Pancreas (tissue), 10 donors: ENCODE results near the gene ANTXR1. TPM values are rescaled to one million over a fixed set of nuclear protein-coding genes. Genes with fewer than 3 reads are reported as not detected.

Source experiments
- ATAC-seq, 4 donors: fragments of 200-7000 bp; cut with Tn5 transposase; one replicate each; pipeline versions ENCODE4 v1.8.0 to v1.9.1; 2020; ENCODE audit warnings: mild to moderate bottlenecking in 4 of 4, moderate library complexity in 4 of 4
- DNase-seq, 6 donors: peaks; one replicate each; pipeline ENCODE4 v3.0.0-alpha.2; 2020
- FAIRE-seq: peaks from 2 replicates; lab custom pipeline; 2012; peaks lifted over from hg19 to GRCh38; lab: Jason Lieb, UNC
- H3K27ac ChIP-seq, 4 donors: fragments of 200-600 bp; sonication (generic); 1 replicate in 3 of 4; 2 replicates in 1 of 4; pipeline versions ENCODE4 v1.5.0 to v1.8.0; 2020
- H3K27me3 ChIP-seq, 4 donors: fragments of 200-600 bp; one replicate each; pipeline ENCODE4 v1.8.0; 2021
- H3K36me3 ChIP-seq, 3 donors: fragments of 200-600 bp; sonication (generic) in 1 of 3; one replicate each; pipeline versions ENCODE4 v1.5.0 to v1.8.0; 2020 to 2021
- H3K4me1 ChIP-seq, 3 donors: fragments of 200-600 bp; one replicate each; pipeline ENCODE4 v1.8.0; 2021
- H3K4me3 ChIP-seq, 4 donors: fragments of 200-600 bp; sonication (generic) in 2 of 4; one replicate each; pipeline versions ENCODE4 v1.5.0 to v1.8.0; 2020 to 2021
- H3K9me3 ChIP-seq, 4 donors: fragments of 200-600 bp; one replicate each; pipeline ENCODE4 v1.8.0; 2021
- CTCF ChIP-seq, 4 donors: fragments of 200-600 bp; sonication (generic) in 3 of 4; IDR thresholded peaks; one replicate each; pipeline versions ENCODE4 v1.5.0 to v1.8.0; 2021; ENCODE audit warnings: antibody characterized with exemption in 4 of 4
- WGBS, 2 donors: extraction: QIAGEN DNeasy Blood & Tissue Kit; methylation state at CpG; one replicate each; pipeline ENCODE4 v1.1.7; 2013; 5-methylcytosine and 5-hydroxymethylcytosine counted together
- intact Hi-C, 3 donors: fragments of 100-400 bp; cut with DNase I; formaldehyde crosslinking; loops; one replicate each; pipeline versions ENCODE4 v1.11.1 to v1.14.2; 2022
- polyA plus RNA-seq, 2 donors: library from polyadenylated mRNA; stranded (reverse); fragments of 200-250 nt; gene quantifications; one replicate each; pipeline ENCODE4 v1.2.3, GENCODE V29; 2013
- total RNA-seq, 6 donors: library from RNA; stranded (reverse); fragmentation: NEBNext Ultra II Directional in 4 of 6; extraction: Animal tissue kit (Norgen Biotek cat#: 25700) in 4 of 6; gene quantifications; one replicate each; pipeline versions ENCODE4 v1.2.1 to v1.2.4, GENCODE V29; 2021 to 2023
- donor health status: healthy with polysubstance abuse.
- donor health status: DM: no; HTN: no; CAD: no; lungs with moderate emphysema.
- donor health status: DM: no; HTN: no; CAD: no.
- donor health status: control.
- donor health status: control.
- donor health status: Bipolar disorder and iron deficiency.
- donor health status: DM: yes; HTN: yes; CAD: no.
- donor health status: DM: no; HTN: no; CAD: no.
- donor health status: DM: no; HTN: no; CAD: no.
- donor health status: DM: yes; HTN: yes; CAD: no.

Gene ANTXR1
- total and polyA plus RNA-seq, 8 donors = 1.7 to 23.4 (median 2.5) TPM

DNA sequence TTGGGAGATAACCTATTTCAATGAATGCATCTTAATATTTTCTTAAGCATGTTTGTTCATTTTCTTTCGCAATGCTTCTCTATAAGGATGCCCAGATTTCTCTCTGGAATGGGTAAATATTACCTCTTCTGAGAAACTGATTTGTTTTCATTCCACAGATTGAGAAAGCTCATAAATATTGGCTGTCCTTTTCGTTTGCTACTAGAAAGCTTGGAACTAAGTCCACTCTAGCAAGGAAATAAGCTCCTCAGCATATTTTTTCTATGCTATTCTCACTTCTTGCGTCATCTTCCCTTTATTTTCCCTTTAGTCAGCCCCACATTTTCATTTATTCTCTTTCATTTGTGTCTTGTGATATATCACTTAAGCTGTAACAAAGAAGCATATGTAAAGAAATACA is 76.3 kb downstream of the ANTXR1 start:
- intact Hi-C loops = no loop called here
- DNase-seq (no peak), ATAC-seq (peak in 2 of 4 donors; percentile 40 to 48), FAIRE-seq (no peak)
- TF ChIP-seq CTCF (IDR thresholded peaks at IDR 0.05) = no peak
- H3K36me3 ChIP-seq = no peaks in the 10 kb centered on the region
- no peaks in the 10 kb centered on the region for H3K9me3 ChIP-seq
- peaks cover 0 to 4% (median 0%) of the 10 kb centered on the region in 3 donors for H3K4me1 ChIP-seq
- H3K27me3 ChIP-seq = no peaks in the 10 kb centered on the region
- 73% methylated on average over 3 of the region's 3 CpGs for WGBS, 2 donors
- H3K4me3 ChIP-seq = no peak overlapping the region
- no peak overlapping the region for H3K27ac ChIP-seq

DNA sequence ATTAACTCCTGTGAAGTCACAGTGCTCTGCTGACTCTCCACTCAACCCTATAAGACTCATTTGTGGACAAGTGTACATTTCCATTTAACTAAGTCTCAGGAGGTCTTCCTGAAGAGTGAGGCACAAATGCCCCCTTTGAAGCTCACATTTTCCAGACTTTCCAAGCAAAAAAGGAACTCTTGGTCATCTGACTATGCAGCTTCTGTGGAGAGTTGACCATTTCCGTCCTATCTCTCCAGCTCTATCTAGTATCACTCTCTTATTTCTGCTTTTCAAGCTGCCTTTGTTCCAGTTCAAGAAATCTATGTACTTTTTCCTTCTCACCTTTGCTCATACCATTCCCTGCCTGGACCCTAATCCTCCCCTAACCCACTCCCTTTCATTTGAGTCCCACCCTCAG is 77.0 kb downstream of the ANTXR1 start:
- no peaks in the 10 kb centered on the region for H3K36me3 ChIP-seq
- DNase-seq (no peak), FAIRE-seq (no peak), ATAC-seq (peak in 2 of 4 donors; percentile 43 to 70)
- no peak overlapping the region for H3K4me3 ChIP-seq
- peaks cover 0 to 4% (median 0%) of the 10 kb centered on the region in 3 donors for H3K4me1 ChIP-seq
- intact Hi-C loops = no loop called here
- 73 to 78% methylated on average over 1 of the region's 1 CpG for WGBS, 2 donors
- no peak for TF ChIP-seq CTCF (IDR thresholded peaks at IDR 0.05)
- H3K27me3 ChIP-seq = no peaks in the 10 kb centered on the region
- H3K27ac ChIP-seq = peak overlapping the region in 1 of 4 donors; percentile 43
- H3K9me3 ChIP-seq = no peaks in the 10 kb centered on the region

DNA sequence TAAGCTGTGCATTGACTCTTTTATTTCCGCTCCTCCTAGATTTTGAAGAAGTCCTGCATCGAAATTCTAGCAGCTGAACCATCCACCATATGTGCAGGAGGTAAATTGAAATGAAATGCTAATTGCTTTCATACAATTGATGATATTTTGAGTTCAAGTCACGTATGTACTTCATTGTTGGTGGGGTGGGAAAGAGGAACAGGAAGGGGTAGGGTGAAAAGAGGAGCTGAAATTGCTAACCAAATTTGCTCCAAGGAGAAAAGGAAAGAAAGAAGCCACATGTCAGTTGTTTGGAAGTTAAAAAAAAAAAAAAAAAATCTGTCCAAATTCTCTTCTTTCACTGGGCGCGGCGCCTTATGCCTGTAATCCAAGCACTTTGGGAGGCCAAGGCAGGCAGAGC is 77.8 kb downstream of the ANTXR1 start:
- peaks cover 0 to 4% (median 0%) of the 10 kb centered on the region in 3 donors for H3K4me1 ChIP-seq
- FAIRE-seq (no peak), ATAC-seq (no peak), DNase-seq (no peak)
- H3K27me3 ChIP-seq = no peaks in the 10 kb centered on the region
- no peaks in the 10 kb centered on the region for H3K9me3 ChIP-seq
- WGBS, 2 donors = 89 to 94% methylated on average over 6 of the region's 6 CpGs
- TF ChIP-seq CTCF (IDR thresholded peaks at IDR 0.05) = no peak
- intact Hi-C loops = no loop called here
- no peak overlapping the region for H3K4me3 ChIP-seq
- H3K27ac ChIP-seq = no peak overlapping the region
- no peaks in the 10 kb centered on the region for H3K36me3 ChIP-seq

GRCh38 chr2:69092857-69093256 is 79.9 kb downstream of the ANTXR1 start:
- Histone ChIP-seq H3K27me3 (no peaks in the 10 kb centered on the region), H3K9me3 (no peaks in the 10 kb centered on the region), H3K27ac (no peak overlapping the region), H3K4me1 (peaks cover 0 to 8% (median 0%) of the 10 kb centered on the region in 3 donors), H3K4me3 (no peak overlapping the region), H3K36me3 (no peaks in the 10 kb centered on the region)
- ATAC-seq (no peak), DNase-seq (no peak), FAIRE-seq (no peak)
- TF ChIP-seq CTCF (IDR thresholded peaks at IDR 0.05) = no peak
- 79 to 86% methylated on average over 1 of the region's 1 CpG for WGBS, 2 donors
- intact Hi-C loops = no loop called here

- FAIRE-seq (no peak), ATAC-seq (peak in 3 of 4 donors; percentile 42 to 86 (median 82)), DNase-seq (no peak)
- 84 to 88% methylated on average over 2 of the region's 2 CpGs for WGBS, 2 donors
- no peaks in the 10 kb centered on the region for H3K27me3 ChIP-seq
- H3K9me3 ChIP-seq = no peaks in the 10 kb centered on the region
- intact Hi-C loops = no loop called here
- H3K36me3 ChIP-seq = no peaks in the 10 kb centered on the region
- H3K4me3 ChIP-seq = no peak overlapping the region
- H3K27ac ChIP-seq = no peak overlapping the region
- peaks cover 0 to 8% (median 0%) of the 10 kb centered on the region in 3 donors for H3K4me1 ChIP-seq
- TF ChIP-seq CTCF (IDR thresholded peaks at IDR 0.05) = no peak
Observed at GRCh38 chr2:69095305-69095704, 82.3 kb downstream of the ANTXR1 start.
